Measurements from ENCODE around the gene ADCY5.

- no peak for TF ChIP-seq CTCF (IDR thresholded peaks at IDR 0.05)
- no peak for TF ChIP-seq TCF7L2 (IDR thresholded peaks at IDR 0.05; ENCODE audit: low read depth, low read length)
Observed at GRCh38 chr3:123442908-123443307, 6.0 kb downstream of the ADCY5 start.

Measured in Panc1 (cell line).